SK-N-SH (cell line): Measurements from ENCODE around the gene TTLL12.

Experiments
- CTCF ChIP-seq: fragments of 200-600 bp; sonication (generic); IDR thresholded peaks from 2 replicates; pipeline ENCODE4 v1.6.1; 2017; ENCODE audit warnings: antibody characterized with exemption, mild to moderate bottlenecking, moderate library complexity
- FOXM1 ChIP-seq: IDR thresholded peaks from 2 replicates; pipeline ENCODE4 v1.4.0; 2012; ENCODE audit warnings: low read depth, mild to moderate bottlenecking
- JUND ChIP-seq: IDR thresholded peaks from 2 replicates; pipeline ENCODE4 v1.4.0; 2012
- MAX ChIP-seq: IDR thresholded peaks from 2 replicates; pipeline ENCODE4 v1.4.0; 2012; ENCODE audit warnings: low read depth
- NRF1 ChIP-seq: IDR thresholded peaks from 2 replicates; pipeline ENCODE4 v1.6.1; 2012; ENCODE audit warnings: low read depth, mild to moderate bottlenecking, low read length
- POLR2AphosphoS5 ChIP-seq: IDR thresholded peaks from 2 replicates; pipeline ENCODE4 v1.6.1; 2012; ENCODE audit warnings: low read depth, low read length
- TCF12 ChIP-seq: IDR thresholded peaks from 2 replicates; pipeline ENCODE4 v1.4.0; 2012

- no peak for TF ChIP-seq JUND
- TF ChIP-seq POLR2AphosphoS5: no peak
- no peak for TF ChIP-seq FOXM1
- TF ChIP-seq CTCF: no peak
- no peak for TF ChIP-seq MAX
- no peak for TF ChIP-seq NRF1
- TF ChIP-seq TCF12: no peak
Measured at GRCh38 chr22:43167001-43167589, 19.8 kb downstream of the TTLL12 start.
